GM13977 (cell line): ENCODE data around the gene FUCA1.
"Not testable (repeated sequence)": the region's sequence is repeated elsewhere in the genome, so short reads cannot be mapped to it uniquely, and the experiment has no call there.

Experiments
- DNase-seq: peaks from one replicate; pipeline ENCODE4 v3.0.0; 2012; ENCODE audit warnings: low spot score
- CTCF ChIP-seq: IDR thresholded peaks from 2 replicates; pipeline ENCODE4 v1.5.1; 2012; ENCODE audit warnings: mild to moderate bottlenecking, control low read depth; ENCODE audit not compliant: insufficient read depth; ENCODE audit errors: extremely low read depth, missing control alignments
- in situ Hi-C: fragments of 300-500 bp; cut with MboI; formaldehyde crosslinking; loops from one replicate; pipeline ENCODE4 v1.12.0; 2022; ENCODE audit warnings: low sequenced_read_pairs, low pct_unique_long_range_greater_than_20kb, mixed read lengths, inconsistent platforms; ENCODE audit not compliant: unreplicated experiment

FUCA1 gene

GRCh38 chr1:23838401-23838866 is 29.7 kb downstream of the FUCA1 start:
- DNase-seq, result peak; percentile 80
- in situ Hi-C loops, result no loop called here
- no peak for TF ChIP-seq CTCF

GRCh38 chr1:23837908-23838307 is 30.2 kb downstream of the FUCA1 start:
- no peak for DNase-seq
- in situ Hi-C loops, result no loop called here
- TF ChIP-seq CTCF, result no peak

- DNase-seq, result no peak
- in situ Hi-C loops, result no loop called here
- no peak for TF ChIP-seq CTCF
These were observed 32.1 kb downstream of the FUCA1 start for GRCh38 chr1:23836037-23836436.

DNA sequence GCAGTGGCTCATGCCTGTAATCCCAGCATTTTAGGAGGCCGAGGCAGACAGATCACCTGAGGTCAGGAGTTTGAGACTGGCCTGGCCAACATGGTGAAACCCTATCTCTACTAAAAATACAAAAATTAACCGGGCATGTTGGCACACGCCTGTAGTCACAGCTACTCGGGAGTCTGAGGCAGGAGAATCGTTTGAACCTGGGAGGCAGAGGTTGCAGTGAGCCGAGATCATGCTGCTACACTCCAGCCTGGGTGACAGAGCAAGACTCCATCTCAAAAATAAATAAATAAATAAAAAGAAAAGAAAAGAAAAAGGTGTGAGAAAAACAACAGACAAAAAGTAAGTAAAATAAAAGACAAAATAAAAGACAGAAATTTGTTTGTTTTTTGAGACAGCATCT is 33.9 kb downstream of the FUCA1 start:
- DNase-seq, in situ Hi-C loops: not testable (repeated sequence)

DNA sequence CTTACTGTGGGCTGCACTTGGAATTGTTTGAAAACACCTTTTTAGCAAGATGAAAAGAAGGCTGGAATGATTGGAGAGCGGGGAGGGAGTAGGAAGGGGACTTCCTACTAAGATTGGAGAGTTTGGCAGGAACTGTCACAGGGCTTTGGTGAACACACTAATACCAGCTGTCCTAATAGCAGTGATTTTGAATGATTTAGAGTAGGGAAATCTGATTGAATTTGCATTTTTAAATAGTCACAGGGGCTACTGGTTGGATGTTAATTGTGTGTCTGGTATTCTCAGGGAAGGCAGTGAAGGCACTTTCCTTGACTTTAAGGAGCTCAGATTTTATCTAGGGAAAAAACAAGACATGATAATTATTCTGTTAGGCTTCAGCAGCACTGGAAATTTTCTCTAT is 40.4 kb downstream of the FUCA1 start:
- in situ Hi-C loops, result no loop called here
- DNase-seq, result no peak
- no peak for TF ChIP-seq CTCF

GRCh38 chr1:23826590-23826989 is 41.5 kb downstream of the FUCA1 start:
- DNase-seq, in situ Hi-C loops: not testable (repeated sequence)

- DNase-seq, result peak; percentile 74
- TF ChIP-seq CTCF, result no peak
- in situ Hi-C loops, result no loop called here
These were observed 42.1 kb downstream of the FUCA1 start for GRCh38 chr1:23825762-23826522.
